Natural killer cell (primary cell): ENCODE results near the gene LAIR2. TPM values are rescaled to one million over a fixed set of nuclear protein-coding genes. Genes with fewer than 3 reads are reported as not detected.

ENCODE experiments used
- ATAC-seq, 3 donors: fragments of 150-1000 bp in 2 of 3; fragments of 200-7000 bp in 1 of 3; cut with Tn5 transposase; 1 replicate in 1 of 3; 2 replicates in 2 of 3; pipeline ENCODE4 v1.10.0; 2021; ENCODE audit warnings: mild to moderate bottlenecking in 2 of 3, moderate library complexity in 2 of 3
- DNase-seq, 2 donors: peaks; one replicate each; pipeline versions ENCODE4 v3.0.0 to v3.0.0-alpha.2; 2013 to 2021; ENCODE audit warnings: mixed read lengths in 1 of 2
- H3K27ac ChIP-seq: one replicate; pipeline ENCODE4 v1.5.1; 2013; ENCODE audit warnings: mild to moderate bottlenecking, low read length
- H3K27me3 ChIP-seq: one replicate; pipeline ENCODE4 v1.6.1; 2013; ENCODE audit warnings: low read length; ENCODE audit not compliant: control insufficient read depth, insufficient read depth
- H3K36me3 ChIP-seq: one replicate; pipeline ENCODE4 v1.6.1; 2013; ENCODE audit warnings: low read length; ENCODE audit not compliant: control insufficient read depth, insufficient read depth
- H3K4me1 ChIP-seq: one replicate; pipeline ENCODE4 v1.6.1; 2013; ENCODE audit warnings: low read length; ENCODE audit not compliant: control insufficient read depth, insufficient read depth
- H3K4me3 ChIP-seq: one replicate; pipeline ENCODE4 v1.5.1; 2013; ENCODE audit warnings: low read length
- H3K9me3 ChIP-seq: one replicate; pipeline ENCODE4 v1.6.1; 2013; ENCODE audit warnings: low read length; ENCODE audit not compliant: control insufficient read depth, insufficient read depth
- H3K27ac Mint-ChIP-seq, 2 donors: one replicate each; pipeline ENCODE4 v1.8.0; 2022; ENCODE audit warnings: mild to moderate bottlenecking in 2 of 2, mixed read lengths in 2 of 2, moderate library complexity in 1 of 2
- H3K27me3 Mint-ChIP-seq, 2 donors: one replicate each; pipeline ENCODE4 v1.8.0; 2022; ENCODE audit warnings: low read depth in 2 of 2, mixed read lengths in 2 of 2
- H3K36me3 Mint-ChIP-seq: one replicate; pipeline ENCODE4 v1.8.0; 2022; ENCODE audit warnings: mixed read lengths
- H3K4me1 Mint-ChIP-seq, 2 donors: one replicate each; pipeline ENCODE4 v1.8.0; 2022; ENCODE audit warnings: mixed read lengths in 2 of 2
- H3K4me3 Mint-ChIP-seq: one replicate; pipeline ENCODE4 v1.8.0; 2022; ENCODE audit warnings: mild to moderate bottlenecking, moderate library complexity, mixed read lengths
- H3K9me3 Mint-ChIP-seq, 2 donors: one replicate each; pipeline ENCODE4 v1.8.0; 2022; ENCODE audit warnings: mixed read lengths in 2 of 2
- WGBS: methylation state at CpG from one replicate; pipeline ENCODE4 v1.1.7; 2013; ENCODE audit warnings: missing lambda C conversion rate; ENCODE audit not compliant: insufficient coverage; 5-methylcytosine and 5-hydroxymethylcytosine counted together
- intact Hi-C: fragments of 100-400 bp; cut with micrococcal nuclease; formaldehyde crosslinking; loops from one replicate; pipeline ENCODE4 v1.14.2; 2022
- total RNA-seq, 4 donors: library from RNA; stranded (reverse); fragments of 120-200 nt in 1 of 4; gene quantifications; one replicate each; pipeline versions ENCODE4 v1.2.3 to v1.2.4, GENCODE V29; 2013 to 2022
- TF ChIP-seq, protein P1 (sequence below): fragments of 200-600 bp; IDR thresholded peaks from one replicate; pipeline ENCODE4 v1.8.0; 2022; ENCODE audit warnings: antibody characterized with exemption

LAIR2 gene
- total RNA-seq, 3 donors from 2014 or later (not counting 1 experiment from before 2014, with no cell fraction given), result 44.1 to 67.7 (median 53.3) TPM

DNA sequence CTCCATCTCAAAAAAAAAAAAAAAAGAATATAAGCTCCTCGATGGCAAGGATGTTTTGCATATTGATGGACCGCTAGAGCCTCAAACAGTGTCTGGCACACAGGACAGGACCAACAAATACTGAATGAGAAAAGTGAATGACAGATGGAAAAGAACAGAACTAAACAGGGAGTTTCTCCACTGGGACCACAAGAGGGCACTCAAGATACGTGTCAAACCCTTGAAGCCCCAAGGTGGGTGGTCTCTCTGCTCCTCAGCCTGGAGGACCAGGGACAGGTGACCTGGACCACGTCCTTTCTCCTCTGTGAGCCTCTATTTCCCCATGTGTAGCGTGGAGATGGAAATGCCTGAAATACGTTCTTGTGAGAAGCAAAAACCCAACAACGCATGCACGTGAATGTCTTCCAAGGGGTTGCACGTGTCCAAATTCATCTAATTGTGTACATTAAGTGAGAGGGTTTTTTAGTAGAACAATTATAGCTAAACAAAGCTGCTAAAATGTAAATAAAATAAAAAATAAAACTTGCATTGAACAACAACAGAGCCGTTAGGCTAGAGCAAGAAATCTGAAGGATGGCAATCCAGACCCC, 23.9 kb upstream of the LAIR2 start:
- H3K4me3 ChIP-seq, result no peak overlapping the region
- peaks cover 41% of the 10 kb centered on the region for H3K4me1 ChIP-seq
- TF ChIP-seq, protein P1, sequence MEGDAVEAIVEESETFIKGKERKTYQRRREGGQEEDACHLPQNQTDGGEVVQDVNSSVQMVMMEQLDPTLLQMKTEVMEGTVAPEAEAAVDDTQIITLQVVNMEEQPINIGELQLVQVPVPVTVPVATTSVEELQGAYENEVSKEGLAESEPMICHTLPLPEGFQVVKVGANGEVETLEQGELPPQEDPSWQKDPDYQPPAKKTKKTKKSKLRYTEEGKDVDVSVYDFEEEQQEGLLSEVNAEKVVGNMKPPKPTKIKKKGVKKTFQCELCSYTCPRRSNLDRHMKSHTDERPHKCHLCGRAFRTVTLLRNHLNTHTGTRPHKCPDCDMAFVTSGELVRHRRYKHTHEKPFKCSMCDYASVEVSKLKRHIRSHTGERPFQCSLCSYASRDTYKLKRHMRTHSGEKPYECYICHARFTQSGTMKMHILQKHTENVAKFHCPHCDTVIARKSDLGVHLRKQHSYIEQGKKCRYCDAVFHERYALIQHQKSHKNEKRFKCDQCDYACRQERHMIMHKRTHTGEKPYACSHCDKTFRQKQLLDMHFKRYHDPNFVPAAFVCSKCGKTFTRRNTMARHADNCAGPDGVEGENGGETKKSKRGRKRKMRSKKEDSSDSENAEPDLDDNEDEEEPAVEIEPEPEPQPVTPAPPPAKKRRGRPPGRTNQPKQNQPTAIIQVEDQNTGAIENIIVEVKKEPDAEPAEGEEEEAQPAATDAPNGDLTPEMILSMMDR, result peak; percentile 81
- intact Hi-C loops, result loop anchor here (10.0 kb wide), 1 partner anchor 356 kb away; the partner anchor contains the start of gene KIR2DS4
- no peaks in the 10 kb centered on the region for H3K9me3 ChIP-seq
- H3K27ac Mint-ChIP-seq, result no peak overlapping the region
- peaks cover 42 to 44% of the 10 kb centered on the region in 2 donors for H3K4me1 Mint-ChIP-seq
- peaks cover 32 to 41% of the 10 kb centered on the region in 2 donors for H3K27me3 Mint-ChIP-seq
- no peaks in the 10 kb centered on the region for H3K9me3 Mint-ChIP-seq
- H3K27ac ChIP-seq, result no peak overlapping the region
- H3K4me3 Mint-ChIP-seq, result peak overlapping the region; percentile 55
- DNase-seq (peak in 1 of 2 donors; percentile 75), ATAC-seq (peak; percentile 61 to 73 (median 68))
- peaks cover 3% of the 10 kb centered on the region for H3K27me3 ChIP-seq
- no peaks in the 10 kb centered on the region for H3K36me3 ChIP-seq
- no peaks in the 10 kb centered on the region for H3K36me3 Mint-ChIP-seq
- 17% methylated on average over 8 of the region's 10 CpGs for WGBS

DNA sequence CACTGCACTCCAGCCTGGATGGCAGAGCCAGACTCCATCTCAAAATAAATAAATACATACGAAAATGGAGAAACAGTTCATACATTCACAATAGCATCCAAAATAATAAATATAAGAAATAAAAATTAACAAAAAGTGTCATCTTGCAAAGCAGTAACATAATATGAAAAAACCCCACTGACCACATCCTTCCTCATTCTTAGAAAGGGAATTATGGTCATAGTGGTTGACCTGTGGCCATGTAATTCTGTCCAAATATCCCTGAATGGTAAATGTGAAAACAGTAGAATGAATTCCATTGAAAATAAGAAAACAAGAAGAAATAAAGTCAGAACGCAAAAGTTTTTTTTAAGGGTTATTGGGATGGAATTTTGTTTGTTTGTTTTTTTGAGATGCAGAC, 22.6 kb upstream of the LAIR2 start:
- no peak overlapping the region for H3K27ac Mint-ChIP-seq
- H3K4me1 Mint-ChIP-seq, result peaks cover 42 to 52% of the 10 kb centered on the region in 2 donors
- 9% methylated on average over 1 of the region's 2 CpGs for WGBS
- no peak for DNase-seq
- no peaks in the 10 kb centered on the region for H3K9me3 ChIP-seq
- H3K27me3 ChIP-seq, result peaks cover 8% of the 10 kb centered on the region
- peaks cover 33 to 47% of the 10 kb centered on the region in 2 donors for H3K27me3 Mint-ChIP-seq
- H3K4me3 Mint-ChIP-seq, result no peak overlapping the region
- H3K27ac ChIP-seq, result no peak overlapping the region
- TF ChIP-seq, protein P1, result no peak
- H3K36me3 ChIP-seq, result no peaks in the 10 kb centered on the region
- H3K36me3 Mint-ChIP-seq, result no peaks in the 10 kb centered on the region
- no peak overlapping the region for H3K4me3 ChIP-seq
- peaks cover 41% of the 10 kb centered on the region for H3K4me1 ChIP-seq
- no peaks in the 10 kb centered on the region for H3K9me3 Mint-ChIP-seq
- no peak for ATAC-seq
- intact Hi-C loops, result loop anchor here (5.0 kb wide), 2 partner anchors 52 to 72 kb away; no protein-coding TSS in a partner anchor

DNA sequence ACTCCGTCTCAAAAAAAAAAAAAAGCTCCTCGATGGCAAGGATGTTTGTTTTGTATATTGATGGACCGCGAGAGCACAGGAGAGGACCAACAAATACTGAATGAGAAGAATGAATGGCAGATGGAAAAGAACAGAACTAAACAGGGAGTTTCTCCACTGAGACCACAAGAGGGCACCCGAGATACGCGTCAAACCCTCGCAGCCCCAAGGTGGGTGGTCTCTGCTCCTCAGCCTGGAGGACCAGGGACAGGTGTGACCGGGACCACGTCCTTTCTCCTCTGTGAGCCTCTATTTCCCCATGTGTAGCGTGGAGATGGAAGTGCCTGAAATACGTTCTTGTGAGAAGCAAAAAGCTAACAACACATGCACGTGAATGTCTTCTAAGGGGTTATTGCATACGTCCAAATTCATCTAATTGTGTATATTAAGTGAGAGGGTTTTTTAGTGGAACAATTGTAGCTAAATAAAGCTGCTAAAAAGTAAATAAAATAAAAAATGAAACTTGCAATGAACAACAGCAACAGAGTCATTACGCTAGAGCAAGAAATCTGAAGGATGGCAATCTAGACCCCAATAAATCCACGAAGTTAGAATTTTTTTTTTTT, 21.2 kb upstream of the LAIR2 start:
- H3K4me3 ChIP-seq, result no peak overlapping the region
- H3K36me3 ChIP-seq, result no peaks in the 10 kb centered on the region
- Mint-ChIP-seq H3K9me3 (no peaks in the 10 kb centered on the region), H3K27ac (peak overlapping the region in 1 of 2 donors; percentile 62), H3K36me3 (no peaks in the 10 kb centered on the region), H3K27me3 (peaks cover 39 to 44% of the 10 kb centered on the region in 2 donors), H3K4me3 (peak overlapping the region; percentile 78), H3K4me1 (peaks cover 42 to 60% of the 10 kb centered on the region in 2 donors)
- DNase-seq (peak in 1 of 2 donors; percentile 81), ATAC-seq (peak; percentile 54 to 75 (median 68))
- TF ChIP-seq, protein P1, result peak; percentile 85
- no peaks in the 10 kb centered on the region for H3K9me3 ChIP-seq
- no peak overlapping the region for H3K27ac ChIP-seq
- peaks cover 41% of the 10 kb centered on the region for H3K4me1 ChIP-seq
- intact Hi-C loops, result loop anchor here (1.0 to 5.0 kb wide), 3 partner anchors 51 to 195 kb away; no protein-coding TSS in a partner anchor
- WGBS, result 15% methylated on average over 16 of the region's 16 CpGs
- peaks cover 8% of the 10 kb centered on the region for H3K27me3 ChIP-seq
